Peyer's patch (tissue), 4 donors: ENCODE measurements around the gene ARHGAP18.

Experiments used
- POLR2A ChIP-seq, 2 donors: fragments of 450-650 bp; IDR thresholded peaks; one replicate each; pipeline ENCODE4 v1.5.1; 2017; ENCODE audit warnings: antibody characterized with exemption in 2 of 2, mild to moderate bottlenecking in 2 of 2, moderate library complexity in 2 of 2
- TF ChIP-seq, protein P1 (sequence below), 6 experiments: fragments of 450-650 bp in 4 of 6; fragments of 200-600 bp in 2 of 6; sonication (generic) in 1 of 6; IDR thresholded peaks; one replicate each; pipeline ENCODE4 v1.5.1; 2017 to 2019; ENCODE audit warnings: antibody characterized with exemption in 6 of 6, mild to moderate bottlenecking in 3 of 6, moderate library complexity in 1 of 6

- TF ChIP-seq, protein P1, sequence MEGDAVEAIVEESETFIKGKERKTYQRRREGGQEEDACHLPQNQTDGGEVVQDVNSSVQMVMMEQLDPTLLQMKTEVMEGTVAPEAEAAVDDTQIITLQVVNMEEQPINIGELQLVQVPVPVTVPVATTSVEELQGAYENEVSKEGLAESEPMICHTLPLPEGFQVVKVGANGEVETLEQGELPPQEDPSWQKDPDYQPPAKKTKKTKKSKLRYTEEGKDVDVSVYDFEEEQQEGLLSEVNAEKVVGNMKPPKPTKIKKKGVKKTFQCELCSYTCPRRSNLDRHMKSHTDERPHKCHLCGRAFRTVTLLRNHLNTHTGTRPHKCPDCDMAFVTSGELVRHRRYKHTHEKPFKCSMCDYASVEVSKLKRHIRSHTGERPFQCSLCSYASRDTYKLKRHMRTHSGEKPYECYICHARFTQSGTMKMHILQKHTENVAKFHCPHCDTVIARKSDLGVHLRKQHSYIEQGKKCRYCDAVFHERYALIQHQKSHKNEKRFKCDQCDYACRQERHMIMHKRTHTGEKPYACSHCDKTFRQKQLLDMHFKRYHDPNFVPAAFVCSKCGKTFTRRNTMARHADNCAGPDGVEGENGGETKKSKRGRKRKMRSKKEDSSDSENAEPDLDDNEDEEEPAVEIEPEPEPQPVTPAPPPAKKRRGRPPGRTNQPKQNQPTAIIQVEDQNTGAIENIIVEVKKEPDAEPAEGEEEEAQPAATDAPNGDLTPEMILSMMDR (IDR thresholded peaks at IDR 0.05), result no peak
- no peak for TF ChIP-seq POLR2A (IDR thresholded peaks at IDR 0.05)
Observed at GRCh38 chr6:129565811-129566210, 144.2 kb downstream of the ARHGAP18 start.
